Measurements from ENCODE around the gene TMEM126A. TPM values are rescaled to one million over a fixed set of nuclear protein-coding genes. Genes with fewer than 3 reads are reported as not detected.

TMEM126A gene
- total and polyA plus RNA-seq, 2 of the 13 experiments (the other 11 are each of a cell fraction or from before 2014, with no cell fraction given) = 59.5 to 66.9 TPM

DNA sequence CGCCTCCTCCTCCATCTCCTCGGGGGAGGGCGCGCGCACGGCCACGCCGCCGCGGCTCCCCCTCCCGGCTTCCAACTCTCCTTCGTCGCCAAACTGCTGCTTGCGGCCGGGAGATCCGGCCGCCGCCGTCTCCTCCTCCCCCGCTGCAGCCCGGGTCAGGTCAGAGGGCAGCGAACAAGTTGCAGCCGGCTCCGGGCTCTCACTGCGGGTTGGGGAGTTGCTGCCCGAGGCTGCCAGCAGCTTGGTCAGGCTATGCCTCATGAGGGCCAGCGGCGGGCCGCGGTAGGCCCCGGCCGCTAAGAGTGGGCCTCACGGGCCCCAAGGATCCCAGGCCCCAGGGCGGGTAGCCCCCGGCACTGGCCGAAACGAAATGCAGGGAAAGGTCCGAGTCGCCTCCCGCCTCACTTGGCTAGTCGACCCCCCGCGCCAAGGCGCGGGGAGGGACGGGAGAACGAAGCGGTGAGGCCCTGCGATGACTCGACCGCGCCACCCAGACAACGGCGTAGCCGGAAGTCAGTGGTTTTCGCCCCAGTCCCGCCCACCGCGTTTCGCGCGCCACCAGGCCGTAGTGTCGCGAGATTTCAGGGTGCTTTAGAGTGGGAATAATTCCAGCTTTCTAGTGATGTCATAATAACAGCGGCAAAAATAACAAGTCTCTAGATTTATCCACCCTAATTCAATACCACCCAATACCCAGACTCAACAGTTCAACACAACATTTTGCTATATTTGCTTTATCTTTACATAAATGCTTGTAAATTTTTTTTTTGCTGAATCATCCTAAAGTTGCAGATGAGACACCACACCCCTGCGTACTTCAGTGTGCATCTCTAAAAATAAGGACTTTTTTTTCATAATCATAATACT lies 17.1 kb downstream of the TMEM126A start, which contains the start of gene CREBZF (continued):
- TF ChIP-seq, protein P1, sequence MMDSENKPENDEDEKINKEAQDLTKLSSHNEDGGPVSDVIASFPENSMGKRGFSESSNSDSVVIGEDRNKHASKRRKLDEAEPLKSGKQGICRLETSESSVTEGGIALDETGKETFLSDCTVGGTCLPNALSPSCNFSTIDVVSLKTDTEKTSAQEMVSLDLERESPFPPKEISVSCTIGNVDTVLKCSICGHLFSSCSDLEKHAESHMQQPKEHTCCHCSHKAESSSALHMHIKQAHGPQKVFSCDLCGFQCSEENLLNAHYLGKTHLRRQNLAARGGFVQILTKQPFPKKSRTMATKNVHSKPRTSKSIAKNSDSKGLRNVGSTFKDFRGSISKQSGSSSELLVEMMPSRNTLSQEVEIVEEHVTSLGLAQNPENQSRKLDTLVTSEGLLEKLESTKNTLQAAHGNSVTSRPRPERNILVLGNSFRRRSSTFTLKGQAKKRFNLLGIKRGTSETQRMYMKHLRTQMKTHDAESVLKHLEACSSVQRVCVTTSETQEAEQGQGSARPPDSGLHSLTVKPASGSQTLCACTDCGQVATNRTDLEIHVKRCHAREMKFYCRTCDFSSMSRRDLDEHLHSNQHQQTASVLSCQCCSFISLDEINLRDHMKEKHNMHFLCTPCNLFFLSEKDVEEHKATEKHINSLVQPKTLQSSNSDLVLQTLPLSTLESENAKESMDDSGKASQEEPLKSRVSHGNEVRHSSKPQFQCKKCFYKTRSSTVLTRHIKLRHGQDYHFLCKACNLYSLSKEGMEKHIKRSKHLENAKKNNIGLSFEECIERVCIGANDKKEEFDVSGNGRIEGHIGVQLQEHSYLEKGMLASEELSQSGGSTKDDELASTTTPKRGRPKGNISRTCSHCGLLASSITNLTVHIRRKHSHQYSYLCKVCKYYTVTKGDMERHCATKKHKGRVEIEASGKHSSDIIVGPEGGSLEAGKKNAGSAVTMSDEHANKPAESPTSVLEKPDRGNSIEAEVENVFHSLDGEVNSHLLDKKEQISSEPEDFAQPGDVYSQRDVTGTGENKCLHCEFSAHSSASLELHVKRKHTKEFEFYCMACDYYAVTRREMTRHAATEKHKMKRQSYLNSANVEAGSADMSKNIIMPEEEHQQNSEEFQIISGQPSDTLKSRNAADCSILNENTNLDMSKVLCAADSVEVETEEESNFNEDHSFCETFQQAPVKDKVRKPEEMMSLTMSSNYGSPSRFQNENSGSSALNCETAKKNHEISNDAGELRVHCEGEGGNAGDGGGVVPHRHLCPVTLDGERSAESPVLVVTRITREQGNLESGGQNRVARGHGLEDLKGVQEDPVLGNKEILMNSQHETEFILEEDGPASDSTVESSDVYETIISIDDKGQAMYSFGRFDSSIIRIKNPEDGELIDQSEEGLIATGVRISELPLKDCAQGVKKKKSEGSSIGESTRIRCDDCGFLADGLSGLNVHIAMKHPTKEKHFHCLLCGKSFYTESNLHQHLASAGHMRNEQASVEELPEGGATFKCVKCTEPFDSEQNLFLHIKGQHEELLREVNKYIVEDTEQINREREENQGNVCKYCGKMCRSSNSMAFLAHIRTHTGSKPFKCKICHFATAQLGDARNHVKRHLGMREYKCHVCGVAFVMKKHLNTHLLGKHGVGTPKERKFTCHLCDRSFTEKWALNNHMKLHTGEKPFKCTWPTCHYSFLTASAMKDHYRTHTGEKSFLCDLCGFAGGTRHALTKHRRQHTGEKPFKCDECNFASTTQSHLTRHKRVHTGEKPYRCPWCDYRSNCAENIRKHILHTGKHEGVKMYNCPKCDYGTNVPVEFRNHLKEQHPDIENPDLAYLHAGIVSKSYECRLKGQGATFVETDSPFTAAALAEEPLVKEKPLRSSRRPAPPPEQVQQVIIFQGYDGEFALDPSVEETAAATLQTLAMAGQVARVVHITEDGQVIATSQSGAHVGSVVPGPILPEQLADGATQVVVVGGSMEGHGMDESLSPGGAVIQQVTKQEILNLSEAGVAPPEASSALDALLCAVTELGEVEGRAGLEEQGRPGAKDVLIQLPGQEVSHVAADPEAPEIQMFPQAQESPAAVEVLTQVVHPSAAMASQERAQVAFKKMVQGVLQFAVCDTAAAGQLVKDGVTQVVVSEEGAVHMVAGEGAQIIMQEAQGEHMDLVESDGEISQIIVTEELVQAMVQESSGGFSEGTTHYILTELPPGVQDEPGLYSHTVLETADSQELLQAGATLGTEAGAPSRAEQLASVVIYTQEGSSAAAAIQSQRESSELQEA (CRISPR knock-in tag; IDR thresholded peaks at IDR 0.05; ENCODE audit: not compliant biosample characterization) = peak; percentile 53
- TF ChIP-seq ZNF678 (CRISPR knock-in tag; IDR thresholded peaks at IDR 0.05) = peak; percentile 63; the same call in 1 of the 2 replicates
- peak; percentile 94 for TF ChIP-seq RBFOX2 (IDR thresholded peaks at IDR 0.05; ENCODE audit: low read depth, low read length)
- no peak for TF ChIP-seq MIXL1 (CRISPR knock-in tag; IDR thresholded peaks at IDR 0.05)
- TF ChIP-seq U2AF2 (IDR thresholded peaks at IDR 0.05; ENCODE audit: low read depth, low read length) = no peak
- peak; percentile 21; the same call in 1 of the 2 replicates for TF ChIP-seq ZNF790 (CRISPR knock-in tag; IDR thresholded peaks at IDR 0.05; ENCODE audit: borderline replicate concordance)
- peak; percentile 83; the same call in 1 of the 2 replicates for TF ChIP-seq NFKB2 (CRISPR knock-in tag; IDR thresholded peaks at IDR 0.05; ENCODE audit: borderline replicate concordance)
- no peak for TF ChIP-seq JARID2 (CRISPR knock-in tag; IDR thresholded peaks at IDR 0.05; ENCODE audit: insufficient replicate concordance)
- TF ChIP-seq TCF12 (IDR thresholded peaks at IDR 0.05) = no peak
- peak; percentile 79; the same call in 1 of the 2 replicates for TF ChIP-seq TCF12 (CRISPR knock-in tag; IDR thresholded peaks at IDR 0.05)
- TF ChIP-seq, protein P2, sequence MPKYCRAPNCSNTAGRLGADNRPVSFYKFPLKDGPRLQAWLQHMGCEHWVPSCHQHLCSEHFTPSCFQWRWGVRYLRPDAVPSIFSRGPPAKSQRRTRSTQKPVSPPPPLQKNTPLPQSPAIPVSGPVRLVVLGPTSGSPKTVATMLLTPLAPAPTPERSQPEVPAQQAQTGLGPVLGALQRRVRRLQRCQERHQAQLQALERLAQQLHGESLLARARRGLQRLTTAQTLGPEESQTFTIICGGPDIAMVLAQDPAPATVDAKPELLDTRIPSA (CRISPR knock-in tag; IDR thresholded peaks at IDR 0.05; ENCODE audit: borderline replicate concordance) = peak; percentile 88
- TF ChIP-seq JUND (CRISPR knock-in tag; IDR thresholded peaks at IDR 0.05) = peak; percentile 79
- peak; percentile 83 for TF ChIP-seq ZBTB20 (CRISPR knock-in tag; IDR thresholded peaks at IDR 0.05; ENCODE audit: borderline replicate concordance, low read depth)
- TF ChIP-seq, protein P3, sequence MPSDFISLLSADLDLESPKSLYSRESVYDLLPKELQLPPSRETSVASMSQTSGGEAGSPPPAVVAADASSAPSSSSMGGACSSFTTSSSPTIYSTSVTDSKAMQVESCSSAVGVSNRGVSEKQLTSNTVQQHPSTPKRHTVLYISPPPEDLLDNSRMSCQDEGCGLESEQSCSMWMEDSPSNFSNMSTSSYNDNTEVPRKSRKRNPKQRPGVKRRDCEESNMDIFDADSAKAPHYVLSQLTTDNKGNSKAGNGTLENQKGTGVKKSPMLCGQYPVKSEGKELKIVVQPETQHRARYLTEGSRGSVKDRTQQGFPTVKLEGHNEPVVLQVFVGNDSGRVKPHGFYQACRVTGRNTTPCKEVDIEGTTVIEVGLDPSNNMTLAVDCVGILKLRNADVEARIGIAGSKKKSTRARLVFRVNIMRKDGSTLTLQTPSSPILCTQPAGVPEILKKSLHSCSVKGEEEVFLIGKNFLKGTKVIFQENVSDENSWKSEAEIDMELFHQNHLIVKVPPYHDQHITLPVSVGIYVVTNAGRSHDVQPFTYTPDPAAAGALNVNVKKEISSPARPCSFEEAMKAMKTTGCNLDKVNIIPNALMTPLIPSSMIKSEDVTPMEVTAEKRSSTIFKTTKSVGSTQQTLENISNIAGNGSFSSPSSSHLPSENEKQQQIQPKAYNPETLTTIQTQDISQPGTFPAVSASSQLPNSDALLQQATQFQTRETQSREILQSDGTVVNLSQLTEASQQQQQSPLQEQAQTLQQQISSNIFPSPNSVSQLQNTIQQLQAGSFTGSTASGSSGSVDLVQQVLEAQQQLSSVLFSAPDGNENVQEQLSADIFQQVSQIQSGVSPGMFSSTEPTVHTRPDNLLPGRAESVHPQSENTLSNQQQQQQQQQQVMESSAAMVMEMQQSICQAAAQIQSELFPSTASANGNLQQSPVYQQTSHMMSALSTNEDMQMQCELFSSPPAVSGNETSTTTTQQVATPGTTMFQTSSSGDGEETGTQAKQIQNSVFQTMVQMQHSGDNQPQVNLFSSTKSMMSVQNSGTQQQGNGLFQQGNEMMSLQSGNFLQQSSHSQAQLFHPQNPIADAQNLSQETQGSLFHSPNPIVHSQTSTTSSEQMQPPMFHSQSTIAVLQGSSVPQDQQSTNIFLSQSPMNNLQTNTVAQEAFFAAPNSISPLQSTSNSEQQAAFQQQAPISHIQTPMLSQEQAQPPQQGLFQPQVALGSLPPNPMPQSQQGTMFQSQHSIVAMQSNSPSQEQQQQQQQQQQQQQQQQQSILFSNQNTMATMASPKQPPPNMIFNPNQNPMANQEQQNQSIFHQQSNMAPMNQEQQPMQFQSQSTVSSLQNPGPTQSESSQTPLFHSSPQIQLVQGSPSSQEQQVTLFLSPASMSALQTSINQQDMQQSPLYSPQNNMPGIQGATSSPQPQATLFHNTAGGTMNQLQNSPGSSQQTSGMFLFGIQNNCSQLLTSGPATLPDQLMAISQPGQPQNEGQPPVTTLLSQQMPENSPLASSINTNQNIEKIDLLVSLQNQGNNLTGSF (CRISPR knock-in tag; IDR thresholded peaks at IDR 0.05) = peak; percentile 82

All from HepG2 (cell line).